ENCODE measurements around the gene TEF. TPM values are rescaled to one million over a fixed set of nuclear protein-coding genes. Genes with fewer than 3 reads are reported as not detected.

The TEF gene
- total and polyA plus RNA-seq, 9 of the 15 experiments (the other 6 are each of a cell fraction or from before 2014, with no cell fraction given): 0.04 to 3.1 (median 1.2) TPM

DNA sequence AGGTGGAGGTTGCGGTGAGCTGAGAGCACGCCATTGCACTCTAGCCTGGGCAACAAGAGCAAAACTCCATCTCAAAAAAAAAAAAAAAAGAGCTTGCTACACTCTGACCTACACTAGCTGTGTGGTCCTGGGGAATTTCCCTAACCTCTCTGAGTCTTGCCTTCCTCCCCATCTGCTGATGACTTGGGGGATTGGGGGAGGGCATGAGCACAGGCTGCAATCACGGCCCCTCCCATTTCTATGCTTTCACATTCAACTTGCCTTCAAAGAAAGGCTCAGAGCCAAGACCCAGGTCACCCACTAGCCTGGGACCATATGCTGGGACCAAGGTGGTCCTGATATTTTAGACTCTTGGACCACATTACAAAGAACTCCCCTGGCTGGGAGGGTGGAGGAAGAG lies 39.8 kb upstream of the TEF start:
- BruUV-seq (replicated peaks): no TSS peak
- TF ChIP-seq KDM2B (CRISPR knock-in tag; IDR thresholded peaks at IDR 0.05) (no peak), ZNF449 (CRISPR knock-in tag; IDR thresholded peaks at IDR 0.05) (no peak), BRF2 (IDR thresholded peaks at IDR 0.05; ENCODE audit: borderline replicate concordance, insufficient read depth, insufficient read length) (no peak), NFIC (IDR thresholded peaks at IDR 0.05) (no peak), TCF7L2 (IDR thresholded peaks at IDR 0.05; ENCODE audit: low read depth, low read length) (no peak)
- no peaks in the 10 kb centered on the region for H3K4me1 ChIP-seq (replicated peaks in 1 of 2; ENCODE audit: control insufficient read depth in 2 of 2, insufficient read depth in 2 of 2, low read length in 2 of 2)
- H3K36me3 ChIP-seq (ENCODE audit: control insufficient read depth, insufficient read depth, low read length): peaks cover 66% of the 10 kb centered on the region; the same call in 2 of the 3 replicates
- intact Hi-C loops (cut with micrococcal nuclease) (no loop called here), in situ Hi-C loops (cut with MboI) (no loop called here)
- H3K9me3 ChIP-seq (replicated peaks; ENCODE audit: control insufficient read depth, insufficient read depth, low read depth, low read length): no peaks in the 10 kb centered on the region
- H3K4me2 ChIP-seq (ENCODE audit: insufficient read depth, low read length): no peak overlapping the region
- 80% methylated on average over 1 of the region's 3 CpGs for WGBS (ENCODE audit: insufficient coverage, low coverage, missing lambda C conversion rate)
- no peak overlapping the region for H3K4me3 ChIP-seq
- no peaks in the 10 kb centered on the region for H3K79me2 ChIP-seq (ENCODE audit: control insufficient read depth, insufficient read depth, low read length)
- CTCF ChIA-PET (ENCODE audit: low intra/inter-chr PET ratio): no interaction called here
- H3K9me1 ChIP-seq (ENCODE audit: control insufficient read depth, insufficient read depth, low read length): no peaks in the 10 kb centered on the region
- DNase-seq (ENCODE audit: extremely low read depth in 1 of 4, low spot score in 3 of 4) (no peak), ATAC-seq (no peak), FAIRE-seq (no peak)
- H3K27me3 ChIP-seq (ENCODE audit: control insufficient read depth in 2 of 2, insufficient read depth in 2 of 2, low read length in 2 of 2): no peaks in the 10 kb centered on the region
- POLR2A ChIA-PET: interaction anchor here (0.6 kb wide), 1 partner anchor 675 kb away, joined by 3 read pairs; no protein-coding TSS in a partner anchor
- H3K9ac ChIP-seq (ENCODE audit: insufficient read depth in 1 of 2, low read depth in 2 of 2, low read length in 2 of 2): no peak overlapping the region
- no peaks in the 10 kb centered on the region for H4K20me1 ChIP-seq (replicated peaks; ENCODE audit: control insufficient read depth, insufficient read depth, low read length)
- H3K27ac ChIP-seq (ENCODE audit: extremely low read depth, low read depth, low read length): no peak overlapping the region
- H2AFZ ChIP-seq (ENCODE audit: low read depth, low read length): no peak overlapping the region
